Right hindlimb (tissue), 1 donor: ENCODE results near the gene IPO7.

ENCODE experiments used
- DNase-seq: peaks from one replicate; pipeline ENCODE4 v3.0.0-alpha.2; 2018

IPO7 gene

DNA sequence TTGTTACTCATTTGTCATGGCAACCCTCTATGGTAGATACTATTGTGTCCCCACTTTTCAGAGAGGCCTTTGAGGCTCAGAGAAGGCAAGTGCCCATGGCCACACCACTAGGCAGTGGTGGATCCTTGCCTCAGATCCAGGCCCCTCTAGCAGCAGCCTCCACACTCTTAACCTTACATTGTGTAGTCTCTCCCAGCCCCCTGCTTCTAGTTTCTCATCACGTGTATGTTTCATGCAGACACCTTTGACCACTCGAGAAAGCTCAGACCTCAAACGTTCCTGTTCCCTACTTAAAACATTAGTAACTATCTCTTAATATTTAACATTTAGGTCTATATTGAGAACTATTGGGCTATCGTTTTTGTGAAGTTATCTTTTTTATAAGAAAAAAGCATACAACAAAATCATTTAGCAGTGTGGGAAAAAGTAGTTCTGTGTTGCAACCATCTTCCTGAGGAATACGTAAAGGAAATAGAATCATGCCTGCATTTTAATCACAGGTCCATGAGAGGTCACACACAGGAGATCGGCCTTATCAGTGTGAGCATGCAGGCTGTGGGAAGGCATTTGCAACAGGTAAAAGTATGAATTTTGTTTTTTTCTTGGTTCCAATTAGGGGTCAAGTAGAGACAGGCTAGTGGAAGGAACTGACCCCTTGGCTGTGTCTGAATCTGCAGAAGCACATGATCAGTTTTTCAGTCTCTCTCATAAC, 111.5 kb downstream of the IPO7 start:
- DNase-seq: no peak
